Peyer's patch (tissue), 4 donors: Measurements from ENCODE around the gene KRTAP12-2.

ENCODE experiments used
- CTCF ChIP-seq, 6 experiments: fragments of 450-650 bp in 4 of 6; fragments of 200-600 bp in 2 of 6; sonication (generic) in 1 of 6; IDR thresholded peaks; one replicate each; pipeline ENCODE4 v1.5.1; 2017 to 2019; ENCODE audit warnings: antibody characterized with exemption in 6 of 6, mild to moderate bottlenecking in 3 of 6, moderate library complexity in 1 of 6
- POLR2A ChIP-seq, 2 donors: fragments of 450-650 bp; IDR thresholded peaks; one replicate each; pipeline ENCODE4 v1.5.1; 2017; ENCODE audit warnings: antibody characterized with exemption in 2 of 2, mild to moderate bottlenecking in 2 of 2, moderate library complexity in 2 of 2

- TF ChIP-seq CTCF (IDR thresholded peaks at IDR 0.05) (no peak), POLR2A (IDR thresholded peaks at IDR 0.05) (no peak)
Measured at GRCh38 chr21:44713130-44713529, 46.4 kb upstream of the KRTAP12-2 start.
